HepG2 (cell line): ENCODE data around the gene NACC2. TPM values are rescaled to one million over a fixed set of nuclear protein-coding genes. Genes with fewer than 3 reads are reported as not detected.

ENCODE experiments used
- ATF2 ChIP-seq: sonication (generic); formaldehyde crosslinking; IDR thresholded peaks from 2 replicates; pipeline ENCODE4 v1.4.0; 2020; ENCODE audit warnings: missing genetic modification reagents
- GMEB2 ChIP-seq: IDR thresholded peaks from 2 replicates; pipeline ENCODE4 v1.6.1; 2016; ENCODE audit warnings: missing biosample characterization, missing genetic modification reagents, low read depth
- HNF4A ChIP-seq: sonication (generic); formaldehyde crosslinking; IDR thresholded peaks from 2 replicates; pipeline ENCODE4 v1.4.0; 2020; ENCODE audit warnings: missing genetic modification reagents
- HNRNPL ChIP-seq: fragments of 200-400 bp; formaldehyde crosslinking; IDR thresholded peaks from 2 replicates; pipeline ENCODE4 v1.6.1; 2017; ENCODE audit warnings: mild to moderate bottlenecking, low read depth, low read length
- NCOR1 ChIP-seq: fragments of 200-600 bp; sonication (generic); IDR thresholded peaks from 2 replicates; pipeline ENCODE4 v1.7.0; 2017; ENCODE audit warnings: antibody characterized with exemption, low read length, borderline replicate concordance
- USF2 ChIP-seq, 2 experiments: sonication (generic) in 1 of 2; formaldehyde crosslinking in 1 of 2; IDR thresholded peaks; 2 replicates each; pipeline versions ENCODE4 v1.5.1 to v1.6.1; 2011 to 2020; ENCODE audit warnings: borderline replicate concordance in 1 of 2, low read depth in 1 of 2, low read length in 1 of 2, mild to moderate bottlenecking in 1 of 2, missing genetic modification reagents in 1 of 2, moderate library complexity in 1 of 2
- WIZ ChIP-seq: sonication (generic); formaldehyde crosslinking; IDR thresholded peaks from 2 replicates; pipeline ENCODE4 v1.5.1; 2020; ENCODE audit warnings: mild to moderate bottlenecking, missing genetic modification reagents
- ZBTB26 ChIP-seq: IDR thresholded peaks from 2 replicates; pipeline ENCODE4 v1.6.1; 2016; ENCODE audit warnings: missing compliant biosample characterization, missing genetic modification reagents, borderline replicate concordance
- ZBTB7B ChIP-seq: sonication (generic); formaldehyde crosslinking; IDR thresholded peaks from 2 replicates; pipeline ENCODE4 v1.4.0; 2020; ENCODE audit warnings: missing genetic modification reagents
- ZFX ChIP-seq: sonication (generic); formaldehyde crosslinking; IDR thresholded peaks from 2 replicates; pipeline ENCODE4 v1.4.0; 2020; ENCODE audit warnings: mild to moderate bottlenecking, low read depth, missing genetic modification reagents, moderate library complexity
- ZNF556 ChIP-seq: sonication (generic); formaldehyde crosslinking; IDR thresholded peaks from 2 replicates; pipeline ENCODE4 v1.4.0; 2020; ENCODE audit warnings: mild to moderate bottlenecking, missing genetic modification reagents, borderline replicate concordance
- polyA plus RNA-seq, 8 experiments: library from polyadenylated mRNA; depleted of rRNA in 3 of 8; stranded (reverse) in 7 of 8; unstranded in 1 of 8; fragments of >200 nt; fragmentation: Illumina TruSeq in 4 of 8; extraction: Trizol in 4 of 8; gene quantifications; 2 replicates each; pipeline versions ENCODE4 v1.2.1 to v1.2.3, GENCODE V29; 2011 to 2016; ENCODE audit warnings: low read depth in 4 of 8, missing spikeins in 1 of 8, mixed read lengths in 1 of 8; ENCODE audit not compliant: insufficient read depth in 1 of 8
- total RNA-seq, 5 experiments: library from RNA; depleted of rRNA; stranded (reverse); fragments of >200 nt; fragmentation: Illumina TruSeq; extraction: Trizol; gene quantifications; 2 replicates each; pipeline ENCODE4 v1.2.3, GENCODE V29; 2016; ENCODE audit warnings: low read depth in 1 of 5
- TF ChIP-seq, protein P1 (sequence below): sonication (generic); formaldehyde crosslinking; IDR thresholded peaks from 2 replicates; pipeline ENCODE4 v1.4.0; 2020; ENCODE audit warnings: missing genetic modification reagents
- TF ChIP-seq, protein P2 (sequence below): sonication (generic); formaldehyde crosslinking; IDR thresholded peaks from 2 replicates; pipeline ENCODE4 v1.5.1; 2020; ENCODE audit warnings: mild to moderate bottlenecking, missing genetic modification reagents, moderate library complexity

NACC2 gene
- total and polyA plus RNA-seq, 2 of the 13 experiments (the other 11 are each of a cell fraction or from before 2014, with no cell fraction given): 5.9 to 12.3 TPM

- TF ChIP-seq, protein P1, sequence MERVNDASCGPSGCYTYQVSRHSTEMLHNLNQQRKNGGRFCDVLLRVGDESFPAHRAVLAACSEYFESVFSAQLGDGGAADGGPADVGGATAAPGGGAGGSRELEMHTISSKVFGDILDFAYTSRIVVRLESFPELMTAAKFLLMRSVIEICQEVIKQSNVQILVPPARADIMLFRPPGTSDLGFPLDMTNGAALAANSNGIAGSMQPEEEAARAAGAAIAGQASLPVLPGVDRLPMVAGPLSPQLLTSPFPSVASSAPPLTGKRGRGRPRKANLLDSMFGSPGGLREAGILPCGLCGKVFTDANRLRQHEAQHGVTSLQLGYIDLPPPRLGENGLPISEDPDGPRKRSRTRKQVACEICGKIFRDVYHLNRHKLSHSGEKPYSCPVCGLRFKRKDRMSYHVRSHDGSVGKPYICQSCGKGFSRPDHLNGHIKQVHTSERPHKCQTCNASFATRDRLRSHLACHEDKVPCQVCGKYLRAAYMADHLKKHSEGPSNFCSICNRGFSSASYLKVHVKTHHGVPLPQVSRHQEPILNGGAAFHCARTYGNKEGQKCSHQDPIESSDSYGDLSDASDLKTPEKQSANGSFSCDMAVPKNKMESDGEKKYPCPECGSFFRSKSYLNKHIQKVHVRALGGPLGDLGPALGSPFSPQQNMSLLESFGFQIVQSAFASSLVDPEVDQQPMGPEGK (CRISPR knock-in tag): peak; percentile 49
- 0 out of 2 replicates have a peak, but pooled peaks have one; percentile 4 for TF ChIP-seq ATF2 (CRISPR knock-in tag)
- 0 out of 2 replicates have a peak, but pooled peaks have one; percentile 40 for TF ChIP-seq HNRNPL
- TF ChIP-seq ZBTB26 (CRISPR knock-in tag): 0 out of 2 replicates have a peak, but pooled peaks have one; percentile 14
- TF ChIP-seq USF2 (IDR thresholded peaks at IDR 0.05; ENCODE audit: low read depth, low read length): peak; percentile 51
- TF ChIP-seq USF2 (CRISPR knock-in tag; IDR thresholded peaks at IDR 0.05; ENCODE audit: borderline replicate concordance): no peak; the same call in 1 of the 2 replicates
- peak; percentile 20 for TF ChIP-seq ZFX (CRISPR knock-in tag)
- TF ChIP-seq, protein P2, sequence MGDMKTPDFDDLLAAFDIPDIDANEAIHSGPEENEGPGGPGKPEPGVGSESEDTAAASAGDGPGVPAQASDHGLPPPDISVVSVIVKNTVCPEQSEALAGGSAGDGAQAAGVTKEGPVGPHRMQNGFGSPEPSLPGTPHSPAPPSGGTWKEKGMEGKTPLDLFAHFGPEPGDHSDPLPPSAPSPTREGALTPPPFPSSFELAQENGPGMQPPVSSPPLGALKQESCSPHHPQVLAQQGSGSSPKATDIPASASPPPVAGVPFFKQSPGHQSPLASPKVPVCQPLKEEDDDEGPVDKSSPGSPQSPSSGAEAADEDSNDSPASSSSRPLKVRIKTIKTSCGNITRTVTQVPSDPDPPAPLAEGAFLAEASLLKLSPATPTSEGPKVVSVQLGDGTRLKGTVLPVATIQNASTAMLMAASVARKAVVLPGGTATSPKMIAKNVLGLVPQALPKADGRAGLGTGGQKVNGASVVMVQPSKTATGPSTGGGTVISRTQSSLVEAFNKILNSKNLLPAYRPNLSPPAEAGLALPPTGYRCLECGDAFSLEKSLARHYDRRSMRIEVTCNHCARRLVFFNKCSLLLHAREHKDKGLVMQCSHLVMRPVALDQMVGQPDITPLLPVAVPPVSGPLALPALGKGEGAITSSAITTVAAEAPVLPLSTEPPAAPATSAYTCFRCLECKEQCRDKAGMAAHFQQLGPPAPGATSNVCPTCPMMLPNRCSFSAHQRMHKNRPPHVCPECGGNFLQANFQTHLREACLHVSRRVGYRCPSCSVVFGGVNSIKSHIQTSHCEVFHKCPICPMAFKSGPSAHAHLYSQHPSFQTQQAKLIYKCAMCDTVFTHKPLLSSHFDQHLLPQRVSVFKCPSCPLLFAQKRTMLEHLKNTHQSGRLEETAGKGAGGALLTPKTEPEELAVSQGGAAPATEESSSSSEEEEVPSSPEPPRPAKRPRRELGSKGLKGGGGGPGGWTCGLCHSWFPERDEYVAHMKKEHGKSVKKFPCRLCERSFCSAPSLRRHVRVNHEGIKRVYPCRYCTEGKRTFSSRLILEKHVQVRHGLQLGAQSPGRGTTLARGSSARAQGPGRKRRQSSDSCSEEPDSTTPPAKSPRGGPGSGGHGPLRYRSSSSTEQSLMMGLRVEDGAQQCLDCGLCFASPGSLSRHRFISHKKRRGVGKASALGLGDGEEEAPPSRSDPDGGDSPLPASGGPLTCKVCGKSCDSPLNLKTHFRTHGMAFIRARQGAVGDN (CRISPR knock-in tag): peak; percentile 59
- peak; percentile 91 for TF ChIP-seq ZBTB7B
- TF ChIP-seq HNF4A: peak; percentile 59
- TF ChIP-seq WIZ (CRISPR knock-in tag): 0 out of 2 replicates have a peak, but pooled peaks have one; percentile 30
- TF ChIP-seq GMEB2 (CRISPR knock-in tag): no peak
- peak; percentile 17; the same call in 1 of the 2 replicates for TF ChIP-seq NCOR1
- TF ChIP-seq ZNF556 (CRISPR knock-in tag): peak; percentile 59; the same call in 1 of the 2 replicates
Measured at GRCh38 chr9:135994501-135995192, 100.4 kb downstream of the NACC2 start (continued).
